Naive thymus-derived CD4-positive, alpha-beta T cell (primary cell): Measurements from ENCODE around the gene ULK3. TPM values are rescaled to one million over a fixed set of nuclear protein-coding genes. Genes with fewer than 3 reads are reported as not detected.

Experiments
- ATAC-seq: fragments of 150-1000 bp; cut with Tn5 transposase; 2 replicates; pipeline ENCODE4 v1.10.0; 2021; ENCODE audit warnings: mild to moderate bottlenecking, moderate library complexity
- CTCF ChIA-PET: fragments of 350-600 bp; sonication (Branson Sonifier 250); formaldehyde crosslinking; loops from one replicate; lab custom pipeline; 2021; ENCODE audit warnings: antibody characterized with exemption; lab: Charles Lee
- POLR2A ChIA-PET: fragments of 350-600 bp; sonication (Branson Sonifier 250); formaldehyde crosslinking; loops from one replicate; lab custom pipeline; 2021; ENCODE audit warnings: antibody characterized with exemption, inconsistent platforms; lab: Charles Lee
- DNase-seq, 9 donors: peaks; one replicate each; pipeline versions ENCODE4 v3.0.0 to v3.0.0-alpha.2; 2020 to 2022; ENCODE audit warnings: mixed read lengths in 1 of 9
- H3K27ac ChIP-seq: one replicate; pipeline ENCODE4 v1.7.0; 2013; ENCODE audit warnings: mild to moderate bottlenecking, low read depth, low read length, moderate library complexity
- H3K27me3 ChIP-seq, 2 donors: one replicate each; pipeline ENCODE4 v1.7.0; 2013; ENCODE audit warnings: low read length in 2 of 2, mild to moderate bottlenecking in 2 of 2, moderate library complexity in 2 of 2; ENCODE audit not compliant: control insufficient read depth in 2 of 2, insufficient read depth in 2 of 2
- H3K36me3 ChIP-seq, 3 experiments: 1 replicate in 2 of 3; 2 replicates in 1 of 3; pipeline ENCODE4 v1.7.0; 2013; ENCODE audit warnings: low read length in 3 of 3, mild to moderate bottlenecking in 3 of 3, moderate library complexity in 1 of 3; ENCODE audit not compliant: insufficient read depth in 3 of 3, control insufficient read depth in 2 of 3
- H3K4me1 ChIP-seq, 2 donors: one replicate each; pipeline ENCODE4 v1.7.0; 2013; ENCODE audit warnings: low read length in 2 of 2, mild to moderate bottlenecking in 2 of 2, moderate library complexity in 1 of 2; ENCODE audit not compliant: control insufficient read depth in 2 of 2, insufficient read depth in 2 of 2
- H3K4me3 ChIP-seq: 2 replicates; pipeline ENCODE4 v1.7.0; 2013; ENCODE audit warnings: mild to moderate bottlenecking, low read length
- H3K9me3 ChIP-seq, 3 experiments: 1 replicate in 2 of 3; 2 replicates in 1 of 3; pipeline ENCODE4 v1.7.0; 2013; ENCODE audit warnings: low read length in 3 of 3; ENCODE audit not compliant: control insufficient read depth in 2 of 3
- H3K27ac Mint-ChIP-seq, 9 donors: one replicate each; pipeline ENCODE4 v1.8.0; 2020 to 2022; ENCODE audit warnings: mixed read lengths in 9 of 9, mild to moderate bottlenecking in 8 of 9, moderate library complexity in 5 of 9, inconsistent platforms in 2 of 9
- H3K27me3 Mint-ChIP-seq, 5 donors: one replicate each; pipeline ENCODE4 v1.8.0; 2021 to 2022; ENCODE audit warnings: mixed read lengths in 5 of 5, mild to moderate bottlenecking in 1 of 5
- H3K36me3 Mint-ChIP-seq, 5 donors: one replicate each; pipeline ENCODE4 v1.8.0; 2020 to 2022; ENCODE audit warnings: mixed read lengths in 5 of 5, mild to moderate bottlenecking in 3 of 5, inconsistent platforms in 1 of 5
- H3K4me1 Mint-ChIP-seq, 7 donors: one replicate each; pipeline ENCODE4 v1.8.0; 2020 to 2022; ENCODE audit warnings: mixed read lengths in 7 of 7, mild to moderate bottlenecking in 3 of 7, inconsistent platforms in 1 of 7
- H3K4me3 Mint-ChIP-seq, 10 donors: one replicate each; pipeline ENCODE4 v1.8.0; 2020 to 2022; ENCODE audit warnings: mild to moderate bottlenecking in 10 of 10, mixed read lengths in 10 of 10, moderate library complexity in 6 of 10, inconsistent platforms in 2 of 10
- H3K9me3 Mint-ChIP-seq, 11 donors: one replicate each; pipeline ENCODE4 v1.8.0; 2020 to 2022; ENCODE audit warnings: mixed read lengths in 11 of 11, mild to moderate bottlenecking in 4 of 11, inconsistent platforms in 1 of 11, moderate library complexity in 1 of 11
- intact Hi-C, 2 donors: fragments of 100-400 bp; cut with micrococcal nuclease; formaldehyde crosslinking; loops; one replicate each; pipeline ENCODE4 v1.15.1; 2023
- polyA plus RNA-seq, 2 donors: library from polyadenylated mRNA; unstranded; fragments of 300-500 nt; fragmentation: Illumina TruSeq; gene quantifications; one replicate each; pipeline ENCODE4 v1.2.3, GENCODE V29; 2021
- total RNA-seq, 6 experiments: library from RNA in 5 of 6; stranded (reverse) in 5 of 6; gene quantifications; 1 replicate in 5 of 6; 2 replicates in 1 of 6; pipeline ENCODE4 v1.2.3 and lab custom pipeline; 2021 to 2026

ULK3 gene
- total and polyA plus RNA-seq, 7 experiments from 2014 or later: 15.4 to 106 (median 54.8) TPM

DNA sequence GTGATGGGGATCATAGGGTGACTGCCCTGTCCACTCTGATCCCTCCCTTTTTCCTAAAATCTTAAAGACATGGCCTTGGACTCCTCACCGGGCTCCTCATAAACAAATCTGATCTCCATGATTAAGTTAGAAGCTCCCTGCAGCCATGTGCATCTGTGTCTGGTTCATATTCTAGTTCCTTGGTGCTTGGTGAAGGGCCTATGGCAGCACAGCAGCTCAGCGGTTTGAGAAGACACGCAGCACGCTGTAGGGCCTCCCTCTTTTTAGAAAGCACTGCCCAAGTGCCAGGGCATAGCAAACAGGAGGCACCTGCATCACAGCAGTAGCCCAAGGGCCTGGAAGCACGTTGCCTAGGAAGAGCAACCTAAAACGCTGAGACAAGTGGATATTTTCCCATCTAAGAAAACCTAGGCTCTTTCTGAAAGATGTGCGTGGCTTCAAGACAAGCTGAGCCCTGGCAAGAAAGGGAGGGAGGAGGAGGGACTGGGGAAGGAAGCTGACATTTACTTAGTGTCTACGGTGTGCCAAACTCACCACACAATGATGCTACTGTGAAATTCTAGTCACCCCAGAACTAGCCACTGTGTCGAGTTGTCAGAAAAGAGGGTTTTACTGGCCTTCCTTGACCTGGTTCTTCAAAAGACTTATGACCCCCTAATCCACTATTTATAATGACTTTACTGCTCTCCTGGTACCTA, 14.9 kb upstream of the ULK3 start:
- Histone ChIP-seq H3K4me3 (no peak overlapping the region), H3K27ac (peak overlapping the region; percentile 10), H3K4me1 (peaks cover 23 to 34% of the 10 kb centered on the region in 2 donors), H3K36me3 (peaks cover 0 to 25% (median 11%) of the 10 kb centered on the region in 3 experiments), H3K9me3 (no peaks in the 10 kb centered on the region), H3K27me3 (no peaks in the 10 kb centered on the region)
- POLR2A ChIA-PET: interaction anchor here (0.6 to 2.0 kb wide), 4 partner anchors 10 to 83 kb away, joined by 3 to 9 read pairs (median 5); partner anchors contain the start of gene SCAMP2
- ATAC-seq: peak; percentile 56
- Mint-ChIP-seq H3K27me3 (no peaks in the 10 kb centered on the region), H3K9me3 (no peaks in the 10 kb centered on the region), H3K36me3 (peaks cover 0 to 15% (median 4%) of the 10 kb centered on the region in 5 donors), H3K4me1 (peaks cover 19 to 45% (median 33%) of the 10 kb centered on the region in 7 donors), H3K27ac (peak overlapping the region; percentile 30 to 83 (median 72)), H3K4me3 (peak overlapping the region in 5 of 10 donors; percentile 9 to 59 (median 41))
- no peak for DNase-seq
- intact Hi-C loops: loop anchor here in 1 of 2 donors (2.0 kb wide), 1 partner anchor 13 kb away; no protein-coding TSS in a partner anchor
- CTCF ChIA-PET: interaction anchor here (1.2 to 1.5 kb wide), 3 partner anchors 10 to 44 kb away, joined by 3 to 4 read pairs (median 4); no protein-coding TSS in a partner anchor

DNA sequence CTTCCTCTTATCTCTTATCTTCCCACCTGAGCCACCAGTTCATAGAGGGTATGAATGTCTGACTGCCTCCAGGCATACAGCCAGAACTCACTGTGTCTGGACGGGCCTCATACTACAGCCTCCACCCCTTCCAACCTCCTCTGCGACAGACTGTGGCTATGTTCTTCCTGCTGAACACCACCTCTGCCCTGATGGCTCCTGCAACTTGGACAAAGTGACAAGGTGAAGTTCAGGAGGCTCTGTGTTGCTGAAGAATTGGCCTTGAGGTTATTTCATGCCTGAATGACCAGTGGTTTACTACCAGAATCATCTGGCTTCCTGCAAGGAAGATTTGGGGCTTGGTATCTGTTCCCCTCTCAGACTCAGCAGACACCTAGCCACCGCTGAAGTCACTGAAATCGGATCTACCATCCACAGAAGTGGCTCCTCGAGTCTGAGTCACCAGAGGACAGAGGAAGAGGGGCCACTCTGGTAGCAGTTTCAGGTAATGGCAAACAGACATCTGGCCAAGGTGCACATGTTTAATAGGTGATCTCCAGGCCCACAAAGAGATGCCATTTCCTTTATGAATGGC, 14.2 kb upstream of the ULK3 start:
- peak overlapping the region in 1 of 10 donors; percentile 42 for H3K4me3 Mint-ChIP-seq
- CTCF ChIA-PET: no interaction called here
- intact Hi-C loops: no loop called here
- H3K36me3 ChIP-seq: peaks cover 3 to 31% (median 17%) of the 10 kb centered on the region in 3 experiments
- H3K27ac ChIP-seq: peak overlapping the region; percentile 16
- DNase-seq: no peak
- H3K9me3 ChIP-seq: no peaks in the 10 kb centered on the region
- ATAC-seq: peak; percentile 29
- no peaks in the 10 kb centered on the region for H3K9me3 Mint-ChIP-seq
- POLR2A ChIA-PET: interaction anchor here (1.0 to 1.8 kb wide), 3 partner anchors 13 to 14 kb away, joined by 3 to 9 read pairs (median 6); no protein-coding TSS in a partner anchor
- H3K27ac Mint-ChIP-seq: peak overlapping the region in 8 of 9 donors; percentile 30 to 90 (median 80)
- H3K27me3 ChIP-seq: no peaks in the 10 kb centered on the region
- peaks cover 19 to 41% (median 33%) of the 10 kb centered on the region in 7 donors for H3K4me1 Mint-ChIP-seq
- H3K36me3 Mint-ChIP-seq: peaks cover 0 to 18% (median 4%) of the 10 kb centered on the region in 5 donors
- no peaks in the 10 kb centered on the region for H3K27me3 Mint-ChIP-seq
- no peak overlapping the region for H3K4me3 ChIP-seq
- H3K4me1 ChIP-seq: peaks cover 23 to 34% of the 10 kb centered on the region in 2 donors

DNA sequence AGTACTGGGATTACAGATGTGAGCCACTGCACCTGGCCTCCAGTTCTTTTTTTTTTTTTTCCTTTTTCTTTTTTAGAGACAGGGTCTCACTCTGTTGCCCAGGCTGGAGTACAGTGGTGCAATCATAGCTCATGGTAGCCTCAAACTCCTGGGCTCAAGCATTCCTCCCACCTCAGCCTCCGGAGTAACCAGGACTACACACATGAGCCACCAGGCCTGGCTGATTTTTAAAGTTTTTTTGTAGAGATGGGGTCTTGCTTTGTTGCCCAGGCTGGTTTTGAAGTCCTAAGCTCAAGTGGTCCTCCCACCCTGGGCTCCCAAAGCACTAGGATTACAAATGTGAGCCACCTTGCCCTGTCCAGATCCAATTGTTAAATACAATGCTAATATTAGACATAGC, 13.6 kb upstream of the ULK3 start:
- DNase-seq (no peak), ATAC-seq (no peak)
- Mint-ChIP-seq H3K27me3 (no peaks in the 10 kb centered on the region), H3K4me3 (no peak overlapping the region), H3K36me3 (peaks cover 0 to 24% (median 4%) of the 10 kb centered on the region in 5 donors), H3K27ac (peak overlapping the region; percentile 30 to 81 (median 70)), H3K4me1 (peaks cover 19 to 40% (median 35%) of the 10 kb centered on the region in 7 donors), H3K9me3 (no peaks in the 10 kb centered on the region)
- Histone ChIP-seq H3K27ac (peak overlapping the region; percentile 16), H3K4me1 (peaks cover 23 to 34% of the 10 kb centered on the region in 2 donors), H3K9me3 (no peaks in the 10 kb centered on the region), H3K36me3 (peaks cover 9 to 37% (median 20%) of the 10 kb centered on the region in 3 experiments), H3K27me3 (no peaks in the 10 kb centered on the region), H3K4me3 (no peak overlapping the region)
- POLR2A ChIA-PET: interaction anchor here (1.0 to 1.8 kb wide), 4 partner anchors 12 to 14 kb away, joined by 3 to 9 read pairs (median 4); no protein-coding TSS in a partner anchor
- intact Hi-C loops: no loop called here
- CTCF ChIA-PET: no interaction called here

DNA sequence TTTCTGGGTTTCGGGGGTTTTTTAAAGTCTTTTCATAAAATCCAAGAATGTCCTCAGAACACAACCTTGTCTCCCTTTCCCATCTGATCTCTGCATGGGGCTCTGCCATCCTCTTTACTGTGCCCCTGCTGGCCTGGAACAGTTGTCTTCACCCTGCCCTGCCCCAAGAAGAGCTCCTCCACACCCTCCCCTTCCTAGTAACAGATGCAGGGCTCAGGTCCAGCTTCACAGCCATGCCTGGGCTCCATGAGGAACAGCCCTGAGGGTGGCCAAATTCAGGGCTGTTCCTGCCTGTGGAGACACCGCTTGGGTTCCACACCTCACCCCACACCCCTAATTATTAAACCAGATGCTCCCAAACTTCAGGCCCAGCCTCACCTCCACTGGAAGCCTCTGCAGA, 12.9 kb upstream of the ULK3 start:
- Histone ChIP-seq H3K27ac (no peak overlapping the region), H3K9me3 (no peaks in the 10 kb centered on the region), H3K4me1 (peaks cover 23 to 34% of the 10 kb centered on the region in 2 donors), H3K4me3 (no peak overlapping the region), H3K27me3 (no peaks in the 10 kb centered on the region), H3K36me3 (peaks cover 10 to 44% (median 27%) of the 10 kb centered on the region in 3 experiments)
- peak overlapping the region in 8 of 9 donors; percentile 31 to 89 (median 72) for H3K27ac Mint-ChIP-seq
- DNase-seq (no peak), ATAC-seq (no peak)
- H3K27me3 Mint-ChIP-seq: no peaks in the 10 kb centered on the region
- intact Hi-C loops: no loop called here
- peaks cover 19 to 36% (median 34%) of the 10 kb centered on the region in 7 donors for H3K4me1 Mint-ChIP-seq
- ChIA-PET POLR2A (interaction anchor here (1.0 to 1.8 kb wide), 4 partner anchors 11 to 56 kb away, joined by 3 to 9 read pairs (median 4); no protein-coding TSS in a partner anchor), CTCF (no interaction called here)
- H3K4me3 Mint-ChIP-seq: no peak overlapping the region
- H3K36me3 Mint-ChIP-seq: peaks cover 0 to 29% (median 4%) of the 10 kb centered on the region in 5 donors
- H3K9me3 Mint-ChIP-seq: no peaks in the 10 kb centered on the region

DNA sequence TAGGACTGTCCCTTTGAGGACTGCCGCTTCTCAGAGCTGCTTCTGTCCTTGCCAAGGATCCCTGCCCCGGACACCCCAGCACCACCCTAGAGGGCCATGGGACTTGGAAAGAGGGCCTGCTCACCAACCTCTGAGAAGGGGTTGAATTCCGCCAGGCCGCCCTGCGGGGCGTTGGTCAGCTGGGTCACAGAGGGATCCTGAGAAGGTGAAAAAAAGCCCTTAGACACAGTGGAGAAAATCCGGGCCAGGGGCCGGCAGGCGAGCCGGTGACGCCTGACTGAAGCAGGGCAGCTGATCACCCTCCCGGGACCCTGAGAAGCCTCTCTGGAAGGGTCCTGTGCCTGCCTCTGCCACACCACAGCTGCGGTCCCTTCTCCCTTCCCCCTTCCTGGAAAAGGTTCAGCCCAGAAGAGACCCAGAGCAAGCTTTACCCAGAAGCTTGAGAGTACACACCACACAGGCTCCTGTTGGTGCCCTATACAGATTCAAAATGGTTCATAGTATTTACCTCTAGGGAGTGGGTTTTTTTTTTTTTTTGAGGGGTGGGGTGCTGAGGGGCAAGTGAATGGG, 11.6 kb upstream of the ULK3 start:
- H3K36me3 ChIP-seq: peaks cover 10 to 57% (median 33%) of the 10 kb centered on the region in 3 experiments
- H3K27me3 ChIP-seq: no peaks in the 10 kb centered on the region
- POLR2A ChIA-PET: interaction anchor here (0.7 to 1.7 kb wide), 5 partner anchors 10 to 57 kb away, joined by 3 to 5 read pairs (median 3); partner anchors contain the start of genes FAM219B and MPI
- H3K4me1 ChIP-seq: peaks cover 23 to 27% of the 10 kb centered on the region in 2 donors
- DNase-seq (no peak), ATAC-seq (no peak)
- H3K27me3 Mint-ChIP-seq: no peaks in the 10 kb centered on the region
- H3K36me3 Mint-ChIP-seq: peaks cover 0 to 33% (median 7%) of the 10 kb centered on the region in 5 donors
- no peaks in the 10 kb centered on the region for H3K9me3 ChIP-seq
- peak overlapping the region; percentile 25 for H3K27ac ChIP-seq
- intact Hi-C loops: no loop called here
- H3K27ac Mint-ChIP-seq: peak overlapping the region in 1 of 9 donors; percentile 21
- H3K4me3 ChIP-seq: no peak overlapping the region
- H3K4me1 Mint-ChIP-seq: peaks cover 19 to 32% (median 31%) of the 10 kb centered on the region in 7 donors
- no peaks in the 10 kb centered on the region for H3K9me3 Mint-ChIP-seq
- CTCF ChIA-PET: interaction anchor here (0.9 kb wide), 1 partner anchor 47 kb away, joined by 4 read pairs; no protein-coding TSS in a partner anchor
- no peak overlapping the region for H3K4me3 Mint-ChIP-seq

DNA sequence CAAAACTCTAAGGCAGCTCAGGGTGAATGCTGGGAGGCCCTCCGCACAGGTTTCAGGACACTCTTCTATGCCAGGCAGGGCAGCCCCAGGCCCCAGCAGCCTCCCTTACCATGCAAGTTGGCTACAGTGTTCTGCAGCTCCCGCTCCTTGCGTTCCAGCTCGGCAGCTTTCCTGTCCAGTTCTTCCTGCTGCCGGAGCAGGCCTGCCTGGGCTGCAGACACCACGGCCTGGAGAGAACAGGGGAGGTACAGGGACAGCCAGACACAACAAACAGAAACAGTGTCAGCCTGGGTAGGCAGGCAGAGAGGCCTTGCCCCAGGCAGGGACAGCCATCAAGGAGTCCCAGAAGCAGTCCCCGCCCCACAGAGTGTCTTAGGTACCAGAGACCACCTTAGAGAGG, 9.0 kb upstream of the ULK3 start:
- Histone ChIP-seq H3K9me3 (no peaks in the 10 kb centered on the region), H3K4me1 (peaks cover 0 to 4% of the 10 kb centered on the region in 2 donors), H3K4me3 (no peak overlapping the region), H3K27me3 (no peaks in the 10 kb centered on the region), H3K27ac (no peak overlapping the region), H3K36me3 (peaks cover 10 to 77% (median 33%) of the 10 kb centered on the region in 3 experiments)
- ChIA-PET POLR2A (interaction anchor here (1.1 to 1.4 kb wide), 2 partner anchors 14 to 19 kb away, joined by 3 read pairs; no protein-coding TSS in a partner anchor), CTCF (interaction anchor here (1.2 to 1.7 kb wide), 3 partner anchors 8 to 69 kb away, joined by 3 to 6 read pairs (median 4); partner anchors contain the start of gene ULK3)
- H3K4me1 Mint-ChIP-seq: peaks cover 0 to 19% (median 9%) of the 10 kb centered on the region in 7 donors
- peak overlapping the region in 3 of 9 donors; percentile 13 to 41 (median 19) for H3K27ac Mint-ChIP-seq
- ATAC-seq (no peak), DNase-seq (no peak)
- no peaks in the 10 kb centered on the region for H3K27me3 Mint-ChIP-seq
- H3K36me3 Mint-ChIP-seq: peaks cover 5 to 47% (median 18%) of the 10 kb centered on the region in 5 donors
- no peaks in the 10 kb centered on the region for H3K9me3 Mint-ChIP-seq
- H3K4me3 Mint-ChIP-seq: no peak overlapping the region
- intact Hi-C loops: no loop called here
